GM04504 (cell line): Measurements from ENCODE around the gene APOBEC3B.
A peak's percentile ranks its signal among the peaks of the same experiment; 100 is the strongest.
"Not testable (repeated sequence)": the region's sequence is repeated elsewhere in the genome, so short reads cannot be mapped to it uniquely, and the experiment has no call there.

Experiments
- DNase-seq: peaks from one replicate; pipeline ENCODE4 v3.0.0-alpha.2; 2012; ENCODE audit warnings: low read depth

Gene APOBEC3B

DNA sequence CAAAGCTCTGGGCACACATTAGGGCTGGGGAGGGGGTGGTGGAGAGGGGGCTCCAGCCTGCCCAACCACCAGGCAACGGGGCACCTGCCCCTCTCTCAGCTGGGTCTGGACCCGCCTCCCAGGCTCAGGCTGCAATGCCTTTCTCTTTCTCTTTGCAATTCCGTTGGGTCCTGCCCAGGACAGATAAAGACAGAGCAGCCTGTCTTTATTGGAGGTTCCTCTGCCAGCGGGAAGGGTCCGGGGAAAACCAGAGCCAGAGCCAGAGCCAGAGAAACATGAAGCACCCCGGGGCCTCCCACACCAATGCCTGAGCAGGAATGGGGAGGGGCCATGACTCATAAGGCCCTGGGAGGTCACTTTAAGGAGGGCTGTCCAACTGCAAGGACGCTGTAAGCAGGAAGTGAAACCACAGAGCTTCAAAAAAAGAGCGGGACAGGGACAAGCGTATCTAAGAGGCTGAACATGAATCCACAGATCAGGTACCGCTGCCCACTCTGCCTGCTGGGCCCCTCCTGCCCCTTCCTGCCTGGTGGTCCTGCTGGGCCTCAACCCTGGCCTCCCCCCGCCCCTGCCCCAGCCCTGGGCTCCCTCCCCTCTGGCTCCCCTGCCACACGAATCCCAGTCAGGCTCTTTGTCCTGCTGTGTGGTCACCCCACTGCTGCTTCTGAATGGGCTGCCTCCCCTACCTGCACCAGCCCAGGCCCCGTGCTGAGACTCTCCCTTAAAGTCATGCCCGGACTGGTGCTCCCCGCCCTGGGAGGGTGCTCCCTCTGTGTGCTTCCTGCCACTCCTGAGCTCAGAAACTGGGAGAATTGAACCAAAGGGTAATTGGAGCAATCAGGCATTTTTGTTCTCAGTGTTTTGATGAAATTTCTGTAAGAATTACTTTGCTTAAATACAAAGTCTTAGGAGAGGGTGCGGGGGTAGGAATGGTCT lies at the start of gene APOBEC3B:
APOBEC3B (plus strand) TSS at position 356 of the 936 bp plus-strand sequence; CDS start at position 463, 107 bp downstream.
- peak; percentile 78 for DNase-seq

DNA sequence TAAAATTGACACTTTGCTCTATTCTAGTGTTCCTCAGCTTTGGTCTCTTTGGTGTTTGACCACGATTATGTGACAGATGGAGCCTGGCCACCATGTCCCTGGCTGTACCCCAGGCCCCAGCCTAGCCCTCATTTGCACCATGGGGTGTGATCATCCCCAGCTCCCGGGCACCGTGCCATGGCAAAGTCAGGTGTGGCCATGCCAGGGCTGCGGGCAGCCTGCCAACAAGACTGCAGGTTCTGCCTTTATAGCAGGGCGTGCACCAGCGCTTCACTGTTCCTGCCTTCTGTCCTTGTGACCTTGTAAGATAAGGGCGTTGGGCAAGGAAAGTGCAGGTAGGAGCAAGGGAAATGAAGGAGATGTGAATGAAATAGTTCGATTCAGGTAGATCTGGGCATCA lies 47.1 kb upstream of the APOBEC3B start:
- no peak for DNase-seq

DNA sequence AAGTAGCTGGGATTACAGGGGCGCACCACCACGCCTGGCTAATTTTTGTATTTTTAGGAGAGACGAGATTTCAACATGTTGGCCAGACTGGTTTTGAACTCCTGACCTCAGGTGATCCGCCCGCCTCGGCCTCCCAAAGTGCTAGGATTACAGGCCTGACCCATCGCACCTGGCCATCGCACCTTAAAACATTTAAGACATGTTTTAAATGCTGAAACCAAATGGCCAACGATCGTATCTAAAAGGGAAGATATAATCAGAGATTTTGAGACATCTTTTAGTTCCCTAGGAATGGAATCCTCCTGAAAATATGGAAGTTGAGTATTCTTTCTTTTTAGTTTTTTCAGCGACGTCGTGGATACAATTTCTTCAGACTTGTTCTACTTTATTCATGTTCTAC lies 46.5 kb upstream of the APOBEC3B start:
- no peak for DNase-seq

- DNase-seq: no peak
Measured at GRCh38 chr22:38936562-38936961, 45.6 kb upstream of the APOBEC3B start.

GRCh38 chr22:38937036-38937435 lies 45.1 kb upstream of the APOBEC3B start:
- no peak for DNase-seq

- no peak for DNase-seq
Measured at GRCh38 chr22:38937541-38937940, 44.6 kb upstream of the APOBEC3B start.

GRCh38 chr22:38938221-38938620 lies 43.9 kb upstream of the APOBEC3B start:
- DNase-seq: no peak

DNA sequence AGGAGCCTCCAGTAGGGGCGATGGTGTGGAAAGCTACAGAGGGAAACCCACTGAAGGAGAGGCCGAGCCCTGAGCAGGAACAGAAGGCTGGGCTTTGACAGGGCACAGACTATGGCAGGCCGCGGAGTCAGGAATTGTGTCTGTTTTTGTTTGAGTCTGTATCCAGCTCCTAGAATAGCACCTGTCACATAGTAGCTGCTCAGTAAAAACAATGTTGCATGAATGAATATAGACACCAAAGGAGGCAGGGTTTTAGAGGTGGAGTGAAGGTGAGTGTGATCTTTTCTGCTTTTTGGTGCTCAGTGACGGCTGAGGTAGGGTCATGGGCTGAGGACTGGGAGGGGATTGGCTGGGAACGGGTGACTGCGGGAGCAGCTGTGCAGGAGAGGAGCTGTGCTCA lies 43.2 kb upstream of the APOBEC3B start:
- no peak for DNase-seq

- no peak for DNase-seq
Measured at GRCh38 chr22:38940811-38941384, 41.2 kb upstream of the APOBEC3B start.

DNA sequence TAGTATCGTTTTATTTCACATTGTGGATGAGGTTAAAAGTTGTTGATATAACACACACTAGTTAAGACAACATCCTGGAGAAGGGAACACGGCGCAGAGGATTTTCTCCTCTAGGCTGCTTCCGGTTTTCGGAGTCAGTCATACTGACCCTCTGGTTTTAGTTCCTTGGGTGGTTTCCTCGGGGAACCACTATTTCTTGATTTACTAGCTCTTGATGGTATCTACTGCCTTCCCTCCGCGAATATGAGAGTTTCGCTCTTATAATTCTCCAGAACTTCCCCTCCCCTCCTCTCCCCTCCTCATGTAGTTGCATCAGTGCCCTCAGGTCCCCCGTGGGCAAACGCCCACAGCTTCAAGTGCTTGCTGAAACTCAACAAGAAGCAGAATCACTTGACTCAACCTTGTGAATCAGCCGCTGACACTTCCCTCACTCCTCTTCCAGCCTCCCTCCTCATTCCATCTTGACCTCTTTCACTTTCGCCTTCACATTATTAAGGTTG lies 40.6 kb upstream of the APOBEC3B start:
- no peak for DNase-seq

GRCh38 chr22:38942702-38943101 lies 39.4 kb upstream of the APOBEC3B start:
- DNase-seq: no peak

GRCh38 chr22:38943201-38943600 lies 38.9 kb upstream of the APOBEC3B start:
- DNase-seq: no peak

DNA sequence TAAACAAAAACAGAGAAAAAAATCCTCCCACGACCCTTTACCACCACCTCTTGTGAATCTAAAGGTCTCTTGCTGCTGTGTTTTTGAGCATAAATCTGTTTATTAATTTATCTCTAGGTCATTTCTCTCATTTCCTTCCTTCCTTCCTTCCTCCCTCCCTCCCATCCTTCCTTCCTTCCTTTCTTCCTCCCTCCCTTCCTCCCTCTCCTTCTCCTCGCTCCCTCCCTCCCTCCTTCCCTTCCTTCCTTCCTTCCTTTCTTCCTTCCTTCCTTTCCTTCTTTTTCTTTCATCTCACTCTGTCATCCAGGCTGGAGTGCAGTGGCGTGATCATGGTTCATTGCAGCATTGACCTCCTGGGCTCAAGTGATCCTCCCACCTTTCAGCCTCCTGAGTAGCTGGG lies 38.3 kb upstream of the APOBEC3B start:
- no peak for DNase-seq

GRCh38 chr22:38944653-38945052 lies 37.5 kb upstream of the APOBEC3B start:
- DNase-seq: no peak

DNA sequence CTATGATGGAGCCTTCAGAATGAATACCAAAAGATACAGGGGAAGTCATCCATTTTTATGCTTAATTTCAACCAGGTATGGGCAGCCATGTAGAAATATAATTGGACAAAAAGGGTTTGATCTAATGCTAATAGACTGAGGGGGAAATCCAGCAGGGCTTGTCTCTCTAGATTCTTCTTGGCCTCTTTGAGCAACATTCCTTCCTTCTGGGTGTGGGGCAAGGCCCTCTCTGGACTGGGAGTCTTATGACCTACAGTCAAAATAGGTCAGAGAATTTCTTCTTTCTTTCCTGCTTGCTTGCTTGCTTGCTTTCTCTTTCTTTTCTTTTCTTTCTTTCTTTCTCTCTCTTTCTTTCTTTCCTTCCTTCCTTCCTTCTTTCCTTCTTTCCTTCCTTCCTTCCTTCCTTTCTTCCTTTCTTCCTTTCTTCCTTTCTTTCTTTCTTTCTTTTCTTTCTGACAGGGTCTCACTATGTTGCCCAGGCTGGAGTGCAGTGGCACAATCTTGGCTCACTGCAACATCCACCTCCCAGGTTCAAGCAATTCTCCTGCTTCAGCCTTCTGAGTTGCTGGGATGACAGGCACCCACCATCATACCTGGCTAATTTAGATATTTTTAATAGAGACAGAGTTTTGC lies 36.3 kb upstream of the APOBEC3B start:
- not testable (repeated sequence) for DNase-seq

DNA sequence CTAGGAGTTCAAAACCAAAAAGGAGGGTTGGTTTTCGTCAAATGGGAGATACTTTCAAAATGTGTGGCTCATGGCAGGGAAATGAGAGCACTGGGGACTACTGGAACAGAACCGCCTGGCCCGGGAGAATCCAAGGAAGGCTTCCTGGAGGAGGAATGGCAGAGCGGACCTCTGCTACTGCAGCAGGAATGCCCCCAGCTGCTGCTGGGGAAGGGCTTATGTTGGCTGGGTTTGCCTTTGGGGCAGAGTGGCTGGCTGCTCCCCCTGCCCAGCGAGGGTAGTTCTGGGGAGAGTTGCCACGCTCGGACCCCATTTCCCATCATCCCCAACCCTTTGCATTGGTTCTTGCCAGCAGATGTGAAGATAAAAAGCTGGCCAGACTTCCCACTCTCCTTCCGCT lies 35.4 kb upstream of the APOBEC3B start:
- no peak for DNase-seq

DNA sequence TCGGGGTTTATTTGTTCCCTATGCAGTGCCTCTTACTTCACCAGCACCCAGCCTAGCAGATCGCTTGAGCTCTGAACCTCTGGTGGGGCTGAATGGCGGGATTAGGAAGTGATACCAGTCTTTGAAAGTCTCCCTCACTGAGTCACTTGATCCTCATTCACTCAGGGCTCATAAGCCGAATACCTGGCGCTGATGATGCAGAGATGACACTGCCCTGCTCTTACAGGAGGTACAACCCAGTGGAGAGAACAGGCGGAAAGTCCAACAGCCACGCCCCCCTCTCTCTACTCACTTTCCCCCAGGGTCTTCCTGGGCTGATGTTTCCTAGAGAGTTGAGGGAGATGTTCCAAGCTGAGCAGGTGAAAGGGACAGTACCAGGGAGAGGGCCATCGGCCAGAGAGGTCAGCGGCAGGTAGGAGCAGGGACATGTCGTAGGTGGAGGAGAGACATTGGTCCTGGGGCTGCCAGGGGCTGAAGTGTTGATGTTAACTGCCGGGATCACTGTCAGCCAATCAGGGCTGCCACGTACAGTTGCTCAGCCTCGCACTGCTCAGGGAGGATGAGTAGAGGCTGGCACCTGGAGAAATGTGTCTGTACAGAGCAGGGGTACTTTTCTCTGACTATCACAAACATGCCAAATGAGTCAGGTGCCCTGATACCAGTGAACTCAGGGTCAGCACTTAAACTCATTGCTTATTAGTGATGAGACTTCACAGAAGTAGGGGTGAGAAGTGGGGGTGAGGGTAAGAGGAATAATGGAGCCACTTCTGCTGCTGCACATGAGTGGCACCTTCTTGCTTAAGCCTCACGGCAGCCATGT lies 34.6 kb upstream of the APOBEC3B start:
- DNase-seq: no peak

- no peak for DNase-seq
Measured at GRCh38 chr22:38948181-38948940, 33.8 kb upstream of the APOBEC3B start.

- no peak for DNase-seq
Measured at GRCh38 chr22:38949889-38950405, 32.2 kb upstream of the APOBEC3B start.

- no peak for DNase-seq
Measured at GRCh38 chr22:38950527-38951295, 31.4 kb upstream of the APOBEC3B start.
